HG03159 (cell line): Measurements from ENCODE around the gene VASH2.
"Not testable (repeated sequence)": the region's sequence is repeated elsewhere in the genome, so short reads cannot be mapped to it uniquely, and the experiment has no call there.

Source experiments
- ATAC-seq: cut with Tn5 transposase; IDR thresholded peaks from one replicate; pipeline ENCODE4 v1.9.1; 2021; ENCODE audit warnings: mild to moderate bottlenecking, moderate library complexity; ENCODE audit not compliant: unreplicated experiment

Gene VASH2

GRCh38 chr1:212954514-212954913, 4.2 kb downstream of the VASH2 start:
- ATAC-seq, result no peak

DNA sequence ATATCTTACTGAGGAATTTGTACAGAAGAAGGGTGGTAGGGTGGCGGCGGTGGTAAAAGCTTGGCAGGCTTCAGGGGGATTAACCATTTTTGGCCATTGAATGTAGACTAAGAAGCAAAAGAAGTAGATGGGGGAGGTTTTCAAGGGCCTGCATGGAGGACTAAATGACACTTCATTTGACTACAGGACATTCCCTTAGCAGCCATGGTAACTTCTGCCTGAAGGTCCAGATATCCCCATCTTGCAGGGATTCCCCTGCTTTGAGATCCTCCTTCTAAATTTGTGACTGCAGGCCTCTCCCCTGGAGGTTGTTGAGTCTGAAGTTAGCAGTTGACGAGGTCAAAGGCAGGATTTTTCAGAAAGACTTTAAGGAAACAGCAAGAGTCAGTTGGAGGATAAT, 4.8 kb downstream of the VASH2 start:
- no peak for ATAC-seq

GRCh38 chr1:212955961-212956620, 5.8 kb downstream of the VASH2 start:
- ATAC-seq, result no peak

- ATAC-seq, result no peak
Measured at GRCh38 chr1:212957546-212957945, 7.2 kb downstream of the VASH2 start.

DNA sequence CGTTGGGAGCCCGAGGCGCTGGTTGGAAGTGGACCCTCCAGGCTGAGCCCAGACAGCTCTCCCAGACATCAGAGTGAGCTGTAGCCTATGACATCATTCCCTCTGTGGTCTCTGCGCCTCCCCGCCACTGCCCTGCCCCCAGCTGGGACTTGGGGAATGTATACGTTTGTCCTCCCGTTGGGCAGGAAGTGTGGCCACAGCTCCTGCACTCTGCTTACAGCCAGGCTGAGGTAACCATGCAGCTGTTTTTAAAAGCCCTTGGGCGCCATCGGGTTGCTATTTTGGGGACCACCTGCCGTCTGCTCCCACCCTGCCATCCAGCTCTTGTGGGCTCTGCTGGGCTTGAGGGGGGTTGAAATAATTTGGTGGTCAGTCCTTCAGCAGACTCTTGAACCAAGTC, 7.8 kb downstream of the VASH2 start:
- ATAC-seq, result no peak

DNA sequence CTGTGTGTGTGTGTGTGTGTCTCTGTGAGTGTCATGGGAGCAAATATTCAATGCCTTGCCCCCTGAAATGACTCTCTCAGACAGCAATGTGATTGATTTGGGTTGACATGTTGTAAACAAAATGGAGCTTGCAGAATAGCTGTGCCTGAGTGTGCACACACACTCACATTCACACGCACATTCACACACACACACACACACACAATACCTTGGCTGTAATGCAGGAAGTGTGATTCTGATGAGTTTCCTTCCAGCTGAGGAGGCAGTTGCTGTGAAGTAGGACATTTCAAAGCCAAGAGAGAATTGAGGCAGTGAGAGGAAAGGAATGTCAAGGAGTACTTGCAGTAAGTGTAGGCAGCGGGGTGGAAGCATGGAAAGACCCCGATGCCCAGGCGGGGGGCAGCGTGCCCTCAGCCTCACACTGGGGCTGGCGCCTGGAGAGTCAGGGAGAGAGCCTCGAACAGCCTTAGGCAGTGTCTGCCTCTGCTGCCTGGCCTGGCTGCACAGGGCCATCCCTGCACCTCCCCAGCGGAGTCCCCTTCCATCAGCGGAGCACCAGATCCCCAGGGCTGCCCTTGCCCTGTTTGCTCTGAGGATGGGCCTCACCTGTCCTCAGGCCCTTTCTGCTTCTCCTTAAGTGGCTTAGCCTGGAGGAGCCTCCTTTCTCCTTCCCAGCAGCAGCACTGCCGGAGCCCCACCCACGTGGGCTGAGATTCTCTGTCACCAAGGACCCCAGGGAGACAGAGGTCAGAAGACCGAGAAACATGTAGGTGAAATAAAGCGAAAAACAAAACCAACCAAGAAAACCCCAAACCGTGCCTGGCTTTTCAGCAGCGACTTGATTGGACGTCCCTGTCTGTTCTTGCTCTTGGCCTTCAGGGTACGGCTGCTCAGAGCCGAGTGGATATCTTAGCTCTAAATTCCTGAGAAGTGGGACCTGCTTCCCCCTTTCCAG, 9.2 kb downstream of the VASH2 start:
- ATAC-seq, result peak; percentile 59

DNA sequence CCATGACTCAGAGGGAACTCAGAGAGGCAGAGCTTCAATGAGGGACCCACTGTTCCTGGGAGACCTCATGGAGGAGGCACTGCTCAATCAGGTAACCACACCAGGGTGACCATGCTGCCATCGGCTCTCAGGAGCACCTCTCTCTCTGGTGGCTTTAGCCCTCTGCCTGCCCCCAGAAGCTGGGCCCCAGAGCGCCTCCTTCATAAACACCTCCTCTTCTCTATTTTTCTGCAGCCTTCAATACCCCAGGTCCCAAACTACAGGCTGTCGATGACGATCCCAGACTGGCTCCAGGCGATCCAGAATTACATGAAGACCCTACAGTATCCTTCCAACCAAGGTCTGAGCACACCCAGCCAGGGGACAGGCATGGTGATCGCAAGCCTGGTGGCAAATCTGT, 10.6 kb downstream of the VASH2 start:
- no peak for ATAC-seq

DNA sequence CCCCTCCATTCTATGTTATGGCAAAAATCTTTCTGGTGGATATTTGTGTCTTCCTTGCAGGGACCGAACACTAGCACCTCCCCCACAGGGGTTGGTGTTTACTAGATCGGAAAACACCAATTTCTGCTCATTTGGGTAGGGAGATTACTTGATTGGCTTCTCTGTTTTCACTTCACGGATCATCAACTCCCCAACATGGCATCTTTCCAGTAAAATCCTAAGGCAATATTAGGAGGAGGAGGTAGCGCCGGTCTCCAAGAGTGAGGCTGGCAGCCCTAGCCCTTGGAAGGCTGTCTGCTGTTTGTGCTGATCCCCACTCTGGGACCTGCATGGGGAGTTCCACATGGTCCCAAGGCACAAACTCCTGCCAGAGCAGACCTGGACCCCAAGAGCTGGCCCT, 12.2 kb downstream of the VASH2 start:
- no peak for ATAC-seq

DNA sequence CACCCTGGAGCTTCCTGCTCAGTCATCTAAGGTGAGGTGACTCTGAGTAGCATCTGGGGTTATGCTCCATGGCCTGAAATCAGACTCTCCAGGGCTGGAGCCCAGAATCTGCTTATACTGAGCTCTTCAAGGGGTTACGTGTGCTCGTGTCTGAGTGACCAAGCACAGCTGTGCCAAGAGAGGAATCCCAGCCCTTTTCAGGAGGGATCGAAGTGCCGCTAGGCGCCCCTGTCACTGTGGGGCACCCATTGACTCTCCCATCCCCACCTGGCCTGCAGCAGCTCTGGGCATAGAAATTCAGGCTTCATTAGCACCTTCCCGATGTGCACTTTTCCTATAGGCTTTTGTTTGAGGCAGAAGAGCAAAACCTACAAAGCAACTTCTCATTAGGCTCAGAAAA, 13.8 kb downstream of the VASH2 start:
- no peak for ATAC-seq

DNA sequence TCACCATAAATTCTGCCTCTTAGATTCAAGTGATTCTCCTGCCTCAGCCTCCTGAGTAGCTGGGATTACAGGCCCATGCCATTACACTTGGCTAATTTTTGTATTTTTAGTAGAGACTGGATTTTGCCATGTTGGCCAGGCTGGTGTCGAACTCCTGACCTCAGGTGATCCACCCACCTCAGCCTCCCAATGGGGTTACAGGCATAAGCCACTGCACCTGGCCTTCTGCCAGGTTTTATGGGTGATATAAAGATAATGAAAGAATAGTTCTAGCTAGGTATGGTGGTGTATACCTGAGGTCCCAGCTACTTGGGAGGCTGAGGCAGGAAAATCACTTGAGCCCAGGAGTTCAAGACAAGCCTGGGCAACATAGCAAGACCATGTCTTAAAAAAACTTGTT, 14.7 kb downstream of the VASH2 start:
- ATAC-seq, result not testable (repeated sequence)

GRCh38 chr1:212966616-212967015, 16.3 kb downstream of the VASH2 start:
- ATAC-seq, result no peak

DNA sequence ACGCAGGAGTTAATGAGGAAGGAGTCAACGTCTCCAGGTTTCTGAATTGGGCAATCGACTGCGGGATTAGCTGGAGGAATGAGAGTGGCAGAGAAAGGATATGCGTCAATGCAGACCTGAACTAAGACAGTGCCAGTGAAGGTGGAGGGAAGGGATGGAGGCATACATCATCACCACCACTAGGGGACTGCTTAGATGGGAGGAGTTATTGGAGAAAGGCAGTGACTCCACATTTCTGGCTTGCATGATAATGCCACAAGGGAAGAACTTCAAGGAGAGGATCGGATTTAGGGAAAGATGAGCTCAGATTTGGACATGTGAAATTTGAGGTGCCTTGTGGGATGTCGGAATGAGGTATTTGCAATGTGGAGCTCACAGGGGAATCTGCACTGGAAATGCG, 17.5 kb downstream of the VASH2 start:
- peak; percentile 57 for ATAC-seq

- no peak for ATAC-seq
Measured at GRCh38 chr1:212968368-212968863, 18.1 kb downstream of the VASH2 start.

DNA sequence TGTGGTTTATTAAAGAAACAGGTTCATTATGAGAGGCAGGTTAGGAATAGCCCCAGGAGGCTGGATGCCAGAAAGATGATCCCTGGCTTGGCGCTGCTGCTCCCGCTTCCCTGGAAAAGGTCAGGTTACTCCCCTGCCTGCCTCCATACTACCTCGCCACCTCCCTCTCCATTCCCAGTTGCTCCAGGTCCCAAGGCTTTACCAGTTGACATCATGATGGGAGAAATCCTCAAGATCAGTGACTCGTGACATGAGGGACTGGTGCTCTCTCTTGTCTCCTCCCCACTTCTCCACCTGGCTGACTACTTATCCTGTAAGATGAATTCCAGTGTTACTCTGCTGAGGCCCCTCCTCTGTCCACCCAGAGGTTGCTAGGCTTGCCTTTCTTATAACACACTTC, 19.7 kb downstream of the VASH2 start:
- ATAC-seq, result no peak

GRCh38 chr1:212971312-212971711, 21.0 kb downstream of the VASH2 start:
- ATAC-seq, result no peak

- no peak for ATAC-seq
Measured at GRCh38 chr1:212973426-212973825, 23.1 kb downstream of the VASH2 start.

- no peak for ATAC-seq
Measured at GRCh38 chr1:212973899-212974298, 23.6 kb downstream of the VASH2 start.

GRCh38 chr1:212974711-212975110, 24.4 kb downstream of the VASH2 start:
- ATAC-seq, result no peak

DNA sequence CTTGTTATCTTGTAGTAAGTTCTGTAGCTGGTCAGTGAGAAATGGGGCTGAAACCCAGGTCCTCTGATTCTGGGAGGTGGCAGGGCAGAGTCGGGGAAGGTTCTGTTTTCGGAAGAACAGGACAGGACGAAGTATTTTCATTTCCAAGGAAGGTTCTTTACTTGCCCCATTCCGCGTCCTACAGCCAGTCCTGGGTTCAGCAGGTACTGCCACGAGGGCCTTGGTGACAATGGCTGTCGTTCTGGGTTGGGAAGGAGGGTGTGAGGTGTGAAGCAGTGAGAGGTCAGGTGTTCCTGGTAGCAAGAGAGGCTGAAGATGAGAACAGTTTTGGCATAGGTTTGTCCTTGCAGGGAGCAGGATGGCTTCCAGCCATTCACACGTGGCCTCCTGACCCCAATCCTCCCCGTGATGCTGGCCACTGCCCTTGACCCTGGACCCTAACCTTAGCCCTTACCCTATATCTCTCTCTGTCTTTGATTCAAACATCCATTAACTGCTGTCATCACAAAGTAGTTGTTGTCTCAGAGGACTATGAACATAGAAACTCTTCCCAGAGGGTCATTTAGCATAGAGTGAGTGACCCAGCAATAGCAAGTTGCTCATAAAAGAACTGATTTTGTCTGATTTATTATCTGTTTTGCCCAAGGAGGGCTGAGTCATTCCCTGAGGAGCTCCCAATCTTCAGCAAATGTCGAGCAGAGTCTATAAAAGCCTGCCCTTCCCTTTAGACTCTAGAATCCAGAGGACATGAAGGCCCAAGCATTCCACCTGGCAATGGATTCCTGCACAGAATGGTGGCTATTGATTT, 25.0 kb downstream of the VASH2 start:
- ATAC-seq, result no peak

GRCh38 chr1:212976586-212976985, 26.2 kb downstream of the VASH2 start:
- no peak for ATAC-seq
